H1 (cell line): ENCODE measurements around the gene PEAK3. TPM values are rescaled to one million over a fixed set of nuclear protein-coding genes. Genes with fewer than 3 reads are reported as not detected.

ENCODE experiments used
- CTCF ChIA-PET: fragments of 300-600 bp; sonication (Branson Sonifier 250); formaldehyde crosslinking; loops from one replicate; lab custom pipeline; 2021; ENCODE audit not compliant: partially characterized antibody; lab: Charles Lee
- POLR2A ChIA-PET: fragments of 300-600 bp; sonication (Branson Sonifier 250); formaldehyde crosslinking; loops from one replicate; lab custom pipeline; 2021; ENCODE audit warnings: inconsistent platforms; ENCODE audit not compliant: partially characterized antibody; lab: Charles Lee
- DNase-seq, 2 experiments: peaks; one replicate each; pipeline versions ENCODE4 v3.0.0 to v3.0.0-alpha.2; 2010 to 2022; ENCODE audit warnings: low spot score in 2 of 2, low read depth in 1 of 2, mixed read lengths in 1 of 2
- FAIRE-seq: peaks from 2 replicates; lab custom pipeline; 2011; peaks lifted over from hg19 to GRCh38; lab: Jason Lieb, UNC
- H2AFZ ChIP-seq: 2 replicates; pipeline ENCODE4 v1.8.1; 2012; ENCODE audit warnings: low read length, inconsistent platforms
- H2AK5ac ChIP-seq: 2 replicates; pipeline ENCODE4 v1.6.1; 2013; ENCODE audit warnings: low read depth, low read length
- H2BK120ac ChIP-seq: replicated peaks from 2 replicates; pipeline ENCODE3; 2013; ENCODE audit warnings: low read depth, low read length, inconsistent platforms
- H2BK12ac ChIP-seq: 2 replicates; pipeline ENCODE4 v1.6.1; 2013; ENCODE audit warnings: low read depth, low read length
- H2BK15ac ChIP-seq: 2 replicates; pipeline ENCODE4 v1.6.1; 2013; ENCODE audit warnings: low read length
- H2BK20ac ChIP-seq: 2 replicates; pipeline ENCODE4 v1.6.1; 2013; ENCODE audit warnings: low read length
- H2BK5ac ChIP-seq: 2 replicates; pipeline ENCODE4 v1.6.1; 2013; ENCODE audit warnings: low read depth, low read length
- H3K14ac ChIP-seq: 2 replicates; pipeline ENCODE4 v1.6.1; 2013; ENCODE audit warnings: inconsistent platforms; ENCODE audit not compliant: insufficient read length
- H3K18ac ChIP-seq: 2 replicates; pipeline ENCODE4 v1.6.1; 2013; ENCODE audit warnings: low read length; ENCODE audit errors: extremely low read depth
- H3K23ac ChIP-seq: 2 replicates; pipeline ENCODE4 v1.6.1; 2013; ENCODE audit warnings: inconsistent platforms; ENCODE audit not compliant: insufficient read length
- H3K23me2 ChIP-seq: 2 replicates; pipeline ENCODE4 v1.6.1; 2013; ENCODE audit warnings: low read depth, low read length
- H3K27ac ChIP-seq: 2 replicates; pipeline ENCODE4 v1.6.1; 2011; ENCODE audit warnings: low read depth, low read length, inconsistent platforms
- H3K27me3 ChIP-seq, 4 experiments: replicated peaks in 1 of 4; 1 replicate in 1 of 4; 2 replicates in 3 of 4; pipeline versions ENCODE4 v1.6.1 to v1.8.1; 2011 to 2013; ENCODE audit warnings: low read length in 3 of 4, mild to moderate bottlenecking in 3 of 4, inconsistent platforms in 2 of 4, mixed read lengths in 2 of 4, moderate library complexity in 1 of 4; ENCODE audit not compliant: control insufficient read depth in 3 of 4, insufficient read depth in 3 of 4; ENCODE audit errors: extremely low read depth in 1 of 4
- H3K36me3 ChIP-seq, 4 experiments: 2 replicates each; pipeline versions ENCODE4 v1.6.1 to v1.8.1; 2011 to 2013; ENCODE audit warnings: mild to moderate bottlenecking in 4 of 4, low read length in 3 of 4, moderate library complexity in 2 of 4, control low read depth in 1 of 4, inconsistent platforms in 1 of 4; ENCODE audit not compliant: insufficient read depth in 4 of 4, control insufficient read depth in 2 of 4
- H3K4ac ChIP-seq: replicated peaks from 2 replicates; pipeline ENCODE3; 2013; ENCODE audit warnings: low read length, low read depth, mixed read lengths, inconsistent platforms; ENCODE audit not compliant: insufficient read length
- H3K4me1 ChIP-seq, 4 experiments: replicated peaks in 1 of 4; 1 replicate in 1 of 4; 2 replicates in 3 of 4; pipeline versions ENCODE4 v1.6.1 to v1.8.1; 2011 to 2013; ENCODE audit warnings: low read length in 3 of 4, inconsistent platforms in 2 of 4, mixed read lengths in 1 of 4; ENCODE audit not compliant: insufficient read depth in 4 of 4, control insufficient read depth in 3 of 4
- H3K4me2 ChIP-seq, 2 experiments: 2 replicates each; pipeline versions ENCODE4 v1.6.1 to v1.8.1; 2011 to 2013; ENCODE audit warnings: low read depth in 2 of 2, low read length in 2 of 2, control low read depth in 1 of 2, inconsistent platforms in 1 of 2, mild to moderate bottlenecking in 1 of 2; ENCODE audit not compliant: insufficient read depth in 1 of 2
- H3K4me3 ChIP-seq, 4 experiments: fragments of 200-600, 300-600 bp in 1 of 4; sonication (generic), shearing (Covaris generic), sonication (Bioruptor Twin) in 1 of 4; 2 replicates each; pipeline versions ENCODE4 v1.5.1 to v1.8.1; 2011 to 2016; ENCODE audit warnings: low read length in 4 of 4, low read depth in 3 of 4, control low read depth in 2 of 4, inconsistent platforms in 2 of 4, mild to moderate bottlenecking in 2 of 4, mixed read lengths in 1 of 4, moderate library complexity in 1 of 4; ENCODE audit not compliant: insufficient read depth in 2 of 4; ENCODE audit errors: extremely low read depth in 1 of 4
- H3K56ac ChIP-seq: replicated peaks from 2 replicates; pipeline ENCODE3; 2013; ENCODE audit warnings: low read depth, mild to moderate bottlenecking, mixed read lengths, low read length, inconsistent platforms; ENCODE audit not compliant: insufficient read length
- H3K79me1 ChIP-seq: 2 replicates; pipeline ENCODE4 v1.6.1; 2013; ENCODE audit warnings: low read depth, low read length, control low read depth
- H3K79me2 ChIP-seq, 2 experiments: 2 replicates each; pipeline versions ENCODE4 v1.6.1 to v1.8.1; 2012 to 2013; ENCODE audit warnings: low read length in 2 of 2, mild to moderate bottlenecking in 2 of 2, inconsistent platforms in 1 of 2; ENCODE audit not compliant: insufficient read depth in 2 of 2, control insufficient read depth in 1 of 2
- H3K9ac ChIP-seq, 4 experiments: replicated peaks in 1 of 4; 1 replicate in 1 of 4; 2 replicates in 3 of 4; pipeline versions ENCODE4 v1.6.1 to v1.8.1; 2011 to 2013; ENCODE audit warnings: low read depth in 3 of 4, low read length in 3 of 4, control low read depth in 2 of 4, mild to moderate bottlenecking in 2 of 4, moderate library complexity in 2 of 4, inconsistent platforms in 1 of 4; ENCODE audit errors: extremely low read depth in 1 of 4
- H3K9me3 ChIP-seq, 2 experiments: 2 replicates each; pipeline versions ENCODE4 v1.6.1 to v1.8.1; 2012 to 2013; ENCODE audit warnings: mild to moderate bottlenecking in 2 of 2, moderate library complexity in 2 of 2, control low read depth in 1 of 2, inconsistent platforms in 1 of 2, low read depth in 1 of 2, low read length in 1 of 2, mixed read lengths in 1 of 2; ENCODE audit not compliant: insufficient read depth in 2 of 2
- H4K20me1 ChIP-seq, 2 experiments: replicated peaks in 1 of 2; 2 replicates each; pipeline versions ENCODE3 to v1.8.1; 2011 to 2013; ENCODE audit warnings: inconsistent platforms in 2 of 2, low read length in 2 of 2, mild to moderate bottlenecking in 1 of 2; ENCODE audit not compliant: insufficient read depth in 2 of 2, control insufficient read depth in 1 of 2
- H4K5ac ChIP-seq: 2 replicates; pipeline ENCODE4 v1.6.1; 2013; ENCODE audit warnings: low read length, low read depth, mixed read lengths, inconsistent platforms; ENCODE audit not compliant: insufficient read length
- H4K8ac ChIP-seq: 2 replicates; pipeline ENCODE4 v1.8.0; 2013; ENCODE audit warnings: mild to moderate bottlenecking, moderate library complexity, low read length, inconsistent platforms; ENCODE audit not compliant: insufficient read depth; ENCODE audit errors: extremely low read depth
- H4K91ac ChIP-seq: replicated peaks from 2 replicates; pipeline ENCODE3; 2013; ENCODE audit warnings: low read length, mixed read lengths, inconsistent platforms; ENCODE audit not compliant: insufficient read length
- ASH2L ChIP-seq: fragments of 200-600, 300-600 bp; sonication (generic); IDR thresholded peaks from one replicate; pipeline ENCODE4 v1.7.1; 2017; ENCODE audit warnings: low read length
- CHD1 ChIP-seq: IDR thresholded peaks from 2 replicates; pipeline ENCODE4 v1.6.1; 2012; ENCODE audit warnings: low read depth, low read length, improper control_type of control experiment
- KDM1A ChIP-seq: fragments of 200-600, 300-600 bp; sonication (generic); IDR thresholded peaks from 2 replicates; pipeline ENCODE4 v1.7.1; 2016; ENCODE audit warnings: mild to moderate bottlenecking, low read length, borderline replicate concordance
- PHF8 ChIP-seq: fragments of 200-600 bp; sonication (generic); conservative IDR thresholded peaks from 2 replicates; pipeline ENCODE4 v1.7.1; 2012; ENCODE audit warnings: low read depth, mild to moderate bottlenecking, inconsistent platforms, low read length, moderate library complexity
- RBBP5 ChIP-seq: IDR thresholded peaks from 2 replicates; pipeline ENCODE4 v1.7.1; 2012; ENCODE audit warnings: low read depth, mild to moderate bottlenecking, inconsistent platforms, low read length, moderate library complexity, borderline replicate concordance
- RXRA ChIP-seq: IDR thresholded peaks from 2 replicates; pipeline ENCODE4 v1.6.1; 2011; ENCODE audit warnings: low read depth, mild to moderate bottlenecking, low read length, moderate library complexity; ENCODE audit not compliant: insufficient read depth
- YY1 ChIP-seq: IDR thresholded peaks from 2 replicates; pipeline ENCODE4 v1.6.1; 2011; ENCODE audit warnings: low read depth, mild to moderate bottlenecking, low read length
- WGBS, 2 experiments: shearing (Covaris generic) in 1 of 2; methylation state at CpG; one replicate each; pipeline versions ENCODE4 v1.1.6 to v1.1.7; 2013 to 2015; ENCODE audit warnings: low lambda C conversion rate in 2 of 2, mixed read lengths in 2 of 2, inconsistent platforms in 1 of 2, low coverage in 1 of 2, missing lambda C conversion rate in 1 of 2; ENCODE audit not compliant: insufficient replicate concordance in 2 of 2, insufficient coverage in 1 of 2, insufficient read length in 1 of 2; ENCODE audit errors: extremely low coverage in 1 of 2, missing lambda C conversion rate in 1 of 2; 5-methylcytosine and 5-hydroxymethylcytosine counted together
- polyA plus RNA-seq, 7 experiments: library from polyadenylated mRNA; depleted of rRNA in 3 of 7; stranded (reverse) in 5 of 7; unstranded in 2 of 7; fragments of >200 nt in 5 of 7; fragments of 200-250 nt in 2 of 7; gene quantifications; 1 replicate in 5 of 7; 2 replicates in 1 of 7; 4 replicates in 1 of 7; pipeline versions ENCODE4 v1.2.1 to v1.2.3, GENCODE V29; 2011 to 2013; ENCODE audit warnings: missing spikeins in 2 of 7, mixed read lengths in 2 of 7
- total RNA-seq: library from RNA; stranded (reverse); fragmentation: NEBNext Ultra II Directional; extraction: Animal tissue kit (Norgen Biotek cat#: 25700); gene quantifications from 2 replicates; pipeline ENCODE4 v1.2.1, GENCODE V29; 2021

The PEAK3 gene
- total and polyA plus RNA-seq, 2 of the 8 experiments (the other 6 are each of a cell fraction or from before 2014, with no cell fraction given), result not detected

DNA sequence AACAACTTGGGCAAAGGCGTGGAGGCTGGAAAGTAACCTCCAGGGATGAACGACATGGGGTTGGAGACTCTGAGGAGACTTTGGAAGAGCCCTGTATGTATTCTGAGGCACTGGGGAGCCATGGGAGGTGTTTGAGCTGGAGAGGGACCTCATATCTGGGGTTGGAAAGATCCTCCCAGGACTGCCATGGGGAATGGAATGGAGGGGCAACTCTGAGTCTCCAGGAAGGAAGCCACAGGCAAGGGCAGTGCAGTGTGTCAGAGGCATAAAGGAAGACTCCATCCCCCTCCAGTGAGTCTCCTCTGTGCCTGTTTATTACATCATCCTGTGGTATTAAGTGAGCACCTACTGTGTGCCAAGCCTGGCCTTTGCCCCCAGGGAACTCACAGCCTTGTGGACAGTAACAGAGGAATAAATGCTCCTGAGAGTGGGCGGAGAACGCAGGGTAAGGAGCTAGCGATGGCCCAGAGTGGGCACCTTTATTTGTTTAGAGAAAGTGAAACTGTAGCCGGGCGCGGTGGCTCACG is 7.7 kb downstream of the PEAK3 start:
- Histone ChIP-seq H3K18ac (no peak overlapping the region), H3K23ac (no peak overlapping the region), H2BK15ac (no peak overlapping the region), H3K4me3 (peak overlapping the region in 2 of 4 experiments; percentile 14 to 53; a peak in 3 of 8 replicates), H3K79me2 (peaks cover 20 to 40% of the 10 kb centered on the region in 2 experiments; a peak in 3 of 4 replicates), H4K8ac (0 out of 2 replicates have a peak overlapping the region, but pooled peaks have one; percentile 9), H3K9ac (no peak overlapping the region), H2BK12ac (no peak overlapping the region), H3K27me3 (no peaks in the 10 kb centered on the region), H3K36me3 (peaks cover 3 to 23% (median 9%) of the 10 kb centered on the region in 4 experiments; a peak in 5 of 8 replicates), H3K23me2 (peaks cover 5% of the 10 kb centered on the region; the same call in 1 of the 2 replicates), H2BK5ac (no peak overlapping the region), H3K56ac (no peak overlapping the region), H3K4me1 (peaks cover 0 to 17% (median 7%) of the 10 kb centered on the region in 4 experiments; a peak in 5 of 7 replicates), H3K14ac (no peak overlapping the region), H4K20me1 (peaks cover 22 to 31% of the 10 kb centered on the region in 2 experiments), H2BK20ac (no peak overlapping the region), H3K9me3 (no peaks in the 10 kb centered on the region), H3K4me2 (peak overlapping the region in 1 of 2 experiments; percentile 79; a peak in 1 of 4 replicates), H2AK5ac (0 out of 2 replicates have a peak overlapping the region, but pooled peaks have one; percentile 72), H3K4ac (no peak overlapping the region), H3K27ac (no peak overlapping the region), H2BK120ac (no peak overlapping the region), H4K91ac (no peak overlapping the region), H3K79me1 (peaks cover 3% of the 10 kb centered on the region; the same call in 1 of the 2 replicates), H4K5ac (no peak overlapping the region), H2AFZ (no peak overlapping the region)
- ChIA-PET POLR2A (interaction anchor here (0.6 to 23.4 kb wide), 16 partner anchors 7 to 1985 kb away, joined by 3 to 330 read pairs (median 6); partner anchors contain the start of genes AMH, JSRP1 and PLEKHJ1), CTCF (interaction anchor here (0.6 to 6.2 kb wide), 30 partner anchors 12 to 347 kb away, joined by 3 to 106 read pairs (median 6); partner anchors contain the start of genes JSRP1, LSM7 and SPPL2B)
- FAIRE-seq (no peak), DNase-seq (no peak)
- TF ChIP-seq RBBP5 (no peak), RXRA (no peak), PHF8 (no peak), CHD1 (no peak), KDM1A (peak; percentile 96), YY1 (no peak), ASH2L (no peak)
- WGBS, 2 experiments, result 88% methylated on average over 9 of the region's 9 CpGs; no CpG with 5 or more reads in 1 of the 2 experiments
